Fibroblast of skin of back (primary cell): Measurements from ENCODE around the gene PIGM. TPM values are rescaled to one million over a fixed set of nuclear protein-coding genes. Genes with fewer than 3 reads are reported as not detected.

ENCODE experiments used
- DNase-seq: peaks from one replicate; pipeline ENCODE4 v3.0.0-alpha.2; 2013
- polyA plus RNA-seq, 2 experiments: library from polyadenylated mRNA; unstranded; fragments of 120-200 nt; gene quantifications; one replicate each; pipeline ENCODE4 v1.2.1, GENCODE V29; 2013; ENCODE audit not compliant: insufficient read length in 2 of 2

The PIGM gene
- polyA plus RNA-seq (2013, experiment 1 of 2; ENCODE audit: insufficient read length) = 5.3 TPM
- 4.5 TPM for polyA plus RNA-seq (2013, experiment 2 of 2; ENCODE audit: insufficient read length)

DNA sequence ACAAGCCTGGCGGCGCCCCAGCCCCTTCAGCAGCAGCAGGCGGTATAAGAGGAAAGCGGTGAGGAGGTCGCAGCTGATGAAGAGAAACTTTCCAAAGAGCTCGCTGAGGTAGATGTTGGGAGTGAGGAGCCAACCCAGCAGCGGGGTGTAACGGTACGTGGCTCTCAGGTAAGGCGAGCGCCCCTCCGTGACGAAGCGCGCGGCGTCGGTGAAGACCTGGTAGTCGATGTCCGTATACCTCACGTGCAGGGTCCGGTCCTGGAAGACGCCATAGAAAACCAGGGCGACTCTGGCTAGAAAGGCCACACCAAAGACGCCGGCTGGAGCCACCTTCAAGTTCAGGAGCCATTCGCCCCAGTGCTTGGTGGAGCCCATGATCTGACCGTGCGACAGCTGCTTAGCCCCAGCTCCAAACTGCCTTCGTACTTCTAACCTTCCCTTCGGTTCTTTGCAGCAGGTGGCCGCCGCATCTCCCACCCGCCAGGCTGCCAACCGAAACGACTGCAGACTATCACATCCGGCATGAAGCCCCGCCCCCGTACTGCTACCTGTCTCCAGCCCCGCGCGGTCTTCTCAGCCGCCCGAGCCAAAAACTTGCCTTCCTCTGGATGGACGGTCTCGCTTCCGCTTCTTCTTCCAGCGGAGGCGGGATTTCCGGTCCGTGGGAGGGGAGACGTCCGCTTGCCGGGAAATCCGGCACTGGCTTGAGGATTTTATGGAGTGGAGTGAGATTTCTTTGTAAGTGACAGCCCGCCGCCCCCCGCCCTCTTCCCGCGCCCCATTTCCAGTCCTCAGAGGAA, at the start of gene PIGM:
TSS of gene PIGM (minus strand) at position 626 of the 800 bp plus-strand sequence. CDS start at position 375, 251 bp downstream.
- DNase-seq = peak; percentile 92

DNA sequence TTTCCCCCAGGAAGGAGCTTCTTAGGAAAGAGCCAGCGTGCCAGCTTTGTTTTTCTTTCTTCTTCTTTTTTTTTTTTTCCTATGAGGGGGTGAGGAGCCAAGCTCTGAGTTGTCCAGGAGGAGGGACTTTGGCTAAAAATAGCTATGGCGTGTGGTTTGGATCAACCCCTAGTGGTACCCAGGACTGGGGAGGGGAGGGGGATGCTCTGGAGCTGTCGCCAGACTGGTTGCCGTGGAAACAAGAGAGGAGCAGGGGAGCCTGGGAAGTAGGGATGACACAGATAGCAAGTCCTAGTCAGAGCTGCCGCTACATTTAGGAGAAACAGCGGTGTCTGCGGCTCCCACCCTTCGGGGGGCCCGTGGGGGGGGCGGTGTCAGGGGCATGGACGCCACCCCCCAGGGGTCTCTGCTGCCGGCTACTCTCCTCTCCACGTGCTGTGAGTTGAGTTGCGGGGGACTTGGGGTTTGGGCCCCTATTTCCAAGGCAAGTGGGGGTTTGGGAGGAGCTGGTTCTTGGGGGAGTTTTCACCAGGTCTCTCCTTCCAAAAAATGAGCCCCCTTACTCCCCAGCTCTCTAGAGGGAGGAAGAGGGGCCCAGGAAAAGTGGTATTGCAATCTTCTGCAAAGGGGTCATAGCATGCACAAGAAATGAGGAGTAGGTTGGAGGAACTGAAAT, 49.6 kb upstream of the PIGM start, which contains the start of gene KCNJ9:
TSS of gene KCNJ9 (plus strand) at position 278 of the 676 bp plus-strand sequence. CDS start 2,493 bp downstream, outside the sequence.
- DNase-seq = peak; percentile 82

DNA sequence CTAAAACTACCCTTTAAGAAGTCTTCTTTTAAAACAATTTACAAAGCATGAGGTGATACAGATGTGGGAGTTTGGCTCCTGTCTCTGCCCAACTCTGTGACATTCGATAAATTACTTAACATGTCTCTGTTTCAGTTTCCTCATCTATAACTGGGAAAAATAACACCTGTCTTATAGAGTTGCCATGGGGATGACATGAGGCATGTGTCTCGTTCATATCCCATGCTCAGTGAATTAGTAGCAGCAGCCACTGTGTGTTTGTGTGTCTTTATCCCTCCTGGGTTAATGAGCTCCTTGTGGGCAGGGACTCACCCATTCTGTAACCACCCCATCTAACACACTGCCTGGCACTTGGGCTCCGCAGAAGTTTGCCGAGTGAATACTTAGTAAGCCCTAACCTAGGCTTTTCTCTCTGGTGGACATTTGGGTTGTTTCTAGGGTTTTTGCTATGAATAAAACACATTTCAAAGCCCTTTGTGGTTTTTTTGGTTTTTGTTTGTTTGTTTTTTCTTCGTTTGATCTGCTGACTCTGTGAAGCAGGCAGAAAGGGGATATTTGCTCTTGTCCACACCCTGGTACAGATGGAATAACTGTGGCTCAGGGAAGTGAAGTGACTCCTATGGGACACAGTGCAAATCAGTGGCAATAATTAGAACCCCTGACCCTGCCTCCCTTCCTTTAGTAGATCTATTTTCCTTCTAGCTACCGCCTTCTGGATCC, 48.8 kb upstream of the PIGM start:
- DNase-seq = no peak

DNA sequence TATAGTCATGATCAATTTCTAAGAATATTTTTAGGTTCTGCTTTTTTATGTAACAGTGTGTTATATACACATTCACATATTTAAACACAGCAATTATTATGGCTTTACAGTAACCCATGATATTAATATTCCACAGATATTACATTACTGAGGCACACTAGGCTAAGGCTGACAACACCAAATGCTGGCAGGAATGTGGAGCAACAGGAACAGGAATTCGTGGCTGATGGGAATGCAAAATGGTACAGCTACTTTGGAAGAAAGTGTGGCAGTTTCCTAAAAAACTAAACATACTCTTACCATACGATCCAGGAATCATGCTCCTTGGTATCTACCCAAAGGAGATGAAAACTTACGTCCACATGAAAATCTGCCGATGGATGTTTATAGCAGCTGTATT, 47.7 kb upstream of the PIGM start:
- no peak for DNase-seq

DNA sequence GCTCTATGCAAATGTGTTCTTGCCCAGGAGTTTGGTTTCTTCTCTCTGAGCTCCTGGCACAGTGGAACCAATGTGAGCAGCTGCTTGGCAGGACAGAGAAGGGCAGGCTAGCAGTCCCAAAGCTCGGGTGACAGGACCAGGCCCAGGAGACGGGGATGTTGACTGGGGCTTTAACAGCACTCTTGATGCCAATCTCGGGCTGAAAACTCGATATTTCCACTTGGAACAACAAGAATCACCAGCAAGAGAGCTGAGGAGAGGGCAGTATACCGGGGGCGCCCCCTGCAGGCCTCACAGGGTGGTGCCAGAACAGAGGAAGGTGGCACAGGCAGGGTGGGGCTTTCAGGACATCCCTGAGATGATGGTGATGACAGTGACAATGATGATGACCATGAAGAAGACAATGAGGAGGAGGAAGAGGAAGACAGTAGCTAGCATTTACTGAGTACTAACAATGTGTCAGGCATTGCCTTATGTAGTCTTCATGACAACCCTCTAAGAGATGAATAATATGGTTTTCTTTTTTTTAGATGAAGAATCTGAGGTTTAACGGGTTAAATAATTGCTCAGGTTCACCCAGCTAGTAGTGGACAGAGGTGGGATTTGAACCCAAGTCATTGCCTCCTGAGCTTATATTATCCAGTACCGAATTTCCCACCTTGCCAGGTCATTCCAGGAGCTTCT, 46.9 kb upstream of the PIGM start:
- DNase-seq = peak; percentile 20

DNA sequence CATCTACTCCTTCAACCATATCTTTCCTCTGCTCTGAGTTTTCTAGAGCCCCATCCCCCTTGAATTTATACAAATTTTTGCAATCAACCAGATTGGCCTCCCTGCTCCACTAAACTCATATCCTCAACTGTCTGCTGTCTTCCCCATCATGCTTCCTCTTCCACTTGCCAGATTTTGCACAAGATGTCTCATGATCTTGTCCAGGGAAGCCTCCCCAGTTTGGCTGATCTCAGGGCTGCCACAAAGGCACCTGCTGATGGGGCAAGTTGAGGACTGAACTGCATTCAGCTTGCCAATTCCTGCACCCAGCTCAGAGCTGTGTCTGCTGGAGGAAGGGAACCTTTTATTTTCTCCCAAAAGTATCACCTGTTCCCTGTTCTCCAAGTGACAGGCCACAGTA, 45.7 kb upstream of the PIGM start:
- no peak for DNase-seq

DNA sequence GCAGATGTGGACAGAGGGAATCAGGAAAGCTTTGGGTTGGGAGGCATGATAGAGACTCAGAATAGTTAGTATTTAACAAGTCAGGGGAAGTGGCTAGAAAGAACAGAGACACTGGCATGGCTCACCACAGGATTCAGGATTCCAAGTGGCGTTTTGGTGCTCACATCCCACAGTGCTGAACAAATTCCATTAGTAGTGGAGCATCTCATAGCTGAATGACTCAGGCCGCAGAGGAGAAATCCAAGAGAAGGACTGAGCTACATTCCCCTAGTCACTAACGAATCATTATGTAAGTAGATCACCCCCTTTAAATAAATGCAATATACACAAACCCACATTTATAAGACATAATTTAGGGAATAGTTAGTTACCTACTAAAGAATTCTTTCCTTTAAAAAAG, 44.5 kb upstream of the PIGM start:
- DNase-seq = peak; percentile 49

DNA sequence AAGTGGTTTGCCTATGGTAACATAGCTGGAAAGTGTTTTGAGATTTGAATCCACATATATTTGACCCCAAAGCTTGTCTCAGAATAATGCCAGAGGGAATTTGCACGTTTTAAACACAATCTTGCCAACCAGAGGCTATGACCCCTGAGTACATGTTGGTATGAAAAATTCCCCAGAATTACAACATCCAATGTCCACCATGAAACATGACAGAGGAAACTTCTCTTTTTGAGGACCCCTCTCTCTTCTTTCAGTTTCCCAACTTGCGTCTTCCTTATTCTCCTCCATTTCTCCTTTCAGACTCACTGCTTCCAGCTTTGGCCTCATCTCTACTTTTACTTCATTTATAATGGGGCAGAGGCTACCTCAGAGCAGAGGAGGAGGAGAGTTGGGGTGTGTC, 44.0 kb upstream of the PIGM start:
- DNase-seq = no peak

DNA sequence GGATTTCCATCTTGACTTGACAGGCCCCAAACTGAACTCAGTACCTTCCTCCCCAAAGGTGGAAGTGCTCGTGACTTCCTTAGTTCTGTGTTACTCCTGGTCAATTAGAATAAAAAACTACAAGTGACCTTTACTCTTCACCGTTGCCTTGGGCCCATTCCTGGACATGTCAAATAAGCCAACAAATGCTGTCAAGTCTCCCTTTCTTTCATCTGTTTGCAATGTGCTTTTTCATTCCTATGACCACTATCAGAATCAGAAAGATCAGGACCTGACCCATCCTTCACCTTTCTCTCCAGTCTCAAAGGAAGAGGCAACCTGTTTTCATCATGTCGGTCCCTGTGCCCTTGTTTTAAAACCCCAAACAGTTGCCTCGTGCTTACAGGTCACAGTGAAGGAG, 43.1 kb upstream of the PIGM start:
- no peak for DNase-seq

DNA sequence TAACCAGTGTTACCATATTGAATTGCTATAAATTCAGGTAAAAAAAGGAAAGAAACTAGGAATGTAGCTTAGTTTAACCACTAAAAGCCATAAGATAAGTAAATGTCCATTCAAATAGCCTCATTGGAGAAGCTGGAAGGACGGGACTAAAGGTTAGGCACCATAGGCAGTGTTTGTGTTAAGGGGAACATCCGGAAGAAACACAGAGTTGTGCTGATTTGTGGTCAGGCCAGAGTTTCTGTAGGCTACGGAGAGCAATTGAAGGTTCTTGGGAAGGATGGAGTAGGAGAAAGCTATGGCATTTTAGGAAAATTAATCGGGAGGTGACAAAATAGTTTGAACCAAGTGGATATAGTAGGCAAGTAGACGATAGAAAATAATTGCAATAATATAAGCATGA, 39.5 kb upstream of the PIGM start:
- no peak for DNase-seq

DNA sequence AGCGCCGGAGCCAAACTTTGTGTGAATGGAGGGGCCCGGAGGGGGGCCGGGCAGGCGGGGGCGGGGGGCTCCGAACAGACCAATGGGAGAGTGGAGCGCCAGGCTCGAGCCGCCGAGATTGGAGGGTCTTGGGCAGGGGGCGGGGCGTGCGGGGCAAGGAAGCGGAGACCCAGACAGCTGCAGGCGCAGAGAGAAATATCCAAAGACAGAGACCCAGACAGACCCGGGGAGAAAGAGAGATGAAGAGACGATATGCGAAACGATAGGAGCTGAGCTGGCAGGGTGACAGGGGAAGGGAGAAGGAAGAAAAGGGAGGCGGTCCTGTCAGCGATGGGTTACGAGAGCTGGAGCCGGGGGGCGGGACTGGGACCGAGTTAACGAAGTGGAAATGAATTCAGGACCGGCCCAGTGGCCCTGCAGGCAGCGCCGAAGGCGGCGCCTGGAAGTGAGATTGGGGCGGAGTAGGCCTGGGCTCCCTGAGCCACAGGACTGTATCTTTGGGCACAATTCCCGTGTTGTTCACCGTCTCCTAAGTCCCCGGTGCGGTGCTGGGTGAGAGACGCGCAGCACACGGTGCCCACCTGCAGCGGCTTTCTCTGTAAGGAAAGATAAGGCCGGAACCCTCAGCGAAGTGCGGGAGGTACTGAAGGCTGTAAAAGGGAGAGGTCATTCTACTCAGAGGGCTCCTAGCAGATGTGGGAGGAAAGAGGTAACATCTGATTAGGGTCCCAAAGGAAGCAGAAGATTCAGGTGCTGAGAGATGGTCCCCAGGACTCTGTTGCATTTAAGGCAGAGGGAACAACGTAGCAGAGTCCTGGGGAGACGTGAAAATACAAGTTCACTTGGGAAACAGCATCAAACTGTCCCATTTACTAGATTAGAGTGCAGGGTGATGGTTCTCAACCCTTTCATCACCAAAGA, 38.7 kb upstream of the PIGM start:
- DNase-seq = peak; percentile 68

DNA sequence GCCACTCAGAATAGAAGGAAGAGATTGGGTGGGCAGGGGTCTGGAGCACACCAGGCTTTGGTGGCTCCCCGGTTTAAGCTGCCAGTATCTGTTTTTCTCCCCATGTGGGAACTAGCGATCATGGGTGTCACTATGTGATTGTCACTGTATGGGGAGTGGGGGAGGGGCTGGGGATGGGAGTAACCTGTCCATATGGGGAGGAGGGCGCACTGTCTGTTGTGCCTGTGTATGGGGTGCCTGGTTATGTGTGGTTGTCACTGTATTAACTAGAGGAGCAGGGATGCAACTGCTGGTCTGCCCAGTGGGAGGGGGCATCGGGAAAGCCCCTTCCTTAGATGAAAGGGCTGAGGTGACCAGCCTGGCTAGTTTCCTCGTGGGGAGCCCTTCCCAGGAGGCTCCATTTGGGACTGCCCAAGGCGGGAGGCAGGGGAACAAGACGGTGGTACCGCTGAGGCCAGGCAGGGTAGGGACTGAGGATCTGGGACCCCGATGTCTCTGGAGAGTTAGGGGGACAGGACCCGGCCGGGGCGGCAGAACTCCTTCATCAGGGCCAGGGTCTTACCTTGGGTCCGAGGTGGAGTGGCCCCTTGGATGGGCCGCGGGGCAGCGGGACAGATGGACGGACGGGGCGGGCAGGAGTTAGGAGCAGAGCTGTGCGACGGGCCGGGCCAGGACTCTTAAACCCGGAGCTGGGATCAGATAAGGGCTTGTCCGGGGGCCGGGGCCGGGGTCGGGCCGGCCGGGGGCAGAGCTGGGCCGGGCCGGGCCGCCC, 37.9 kb upstream of the PIGM start, which contains the start of gene KCNJ10:
TSS of gene KCNJ10 (minus strand) at position 701 of the 772 bp plus-strand sequence. CDS start 27,628 bp downstream, outside the sequence.
- no peak for DNase-seq

DNA sequence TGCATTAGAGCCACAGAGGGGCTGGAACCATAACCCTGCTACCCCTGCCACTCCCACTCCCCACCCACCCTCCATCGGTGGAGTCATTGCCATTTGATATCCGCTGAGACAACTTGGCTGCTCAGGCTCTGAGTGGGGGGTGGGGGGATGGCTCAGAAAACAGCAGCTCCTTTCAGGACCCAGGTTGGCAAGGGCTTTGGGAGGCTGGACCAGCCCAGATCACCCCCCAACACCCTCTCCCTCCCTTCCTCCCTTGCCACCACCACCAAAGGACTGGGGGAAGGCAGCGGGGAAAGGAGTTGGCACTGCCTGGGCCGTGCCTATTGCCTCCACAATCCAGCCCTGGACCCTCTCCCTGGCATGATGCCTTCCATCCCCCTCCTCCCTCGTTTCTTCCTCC, 36.4 kb upstream of the PIGM start:
- DNase-seq = no peak

DNA sequence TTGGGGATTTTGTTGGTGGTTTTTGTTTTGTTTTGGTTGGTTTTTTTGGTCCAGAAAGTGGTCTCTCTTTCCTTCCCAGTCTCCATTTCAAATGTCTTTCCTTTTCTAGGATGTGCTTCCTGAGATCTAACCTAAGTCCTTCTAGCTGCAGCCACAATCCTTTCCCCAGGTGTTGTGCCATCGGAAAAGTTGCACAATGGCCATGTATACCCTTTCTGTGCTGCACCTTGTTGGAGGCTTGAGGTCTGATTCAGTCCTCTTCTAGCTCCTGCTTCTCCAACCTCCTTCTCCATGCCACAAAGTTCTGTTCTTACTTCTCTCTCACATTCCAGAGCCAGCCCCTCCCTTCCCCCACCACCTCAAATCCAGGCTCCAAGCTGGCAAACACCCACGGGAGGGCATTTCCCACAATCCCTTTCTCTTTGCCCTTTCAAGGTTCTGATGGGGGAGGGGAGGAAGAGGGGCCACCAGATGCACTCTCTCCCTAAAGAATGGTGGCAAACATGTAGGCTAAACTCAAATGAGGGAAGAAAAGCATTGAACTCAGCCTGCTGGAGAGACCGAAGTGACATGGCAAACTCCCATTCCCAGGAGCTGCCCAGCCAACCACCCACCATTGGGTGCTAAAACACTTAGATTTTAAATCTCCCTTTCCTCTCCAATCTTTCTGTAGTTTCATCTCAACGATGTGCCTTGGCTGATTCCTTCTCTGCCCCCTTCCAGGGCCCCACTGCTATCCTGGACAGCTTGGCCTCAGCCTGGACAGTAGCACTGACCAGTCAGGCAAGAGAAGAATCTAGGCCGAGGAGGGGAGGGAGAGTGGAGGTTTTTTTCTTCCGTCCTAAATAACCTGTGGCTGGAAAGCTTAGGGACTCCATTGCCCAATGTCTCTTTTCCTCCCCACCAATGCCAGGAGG, 35.3 kb upstream of the PIGM start:
- no peak for DNase-seq

DNA sequence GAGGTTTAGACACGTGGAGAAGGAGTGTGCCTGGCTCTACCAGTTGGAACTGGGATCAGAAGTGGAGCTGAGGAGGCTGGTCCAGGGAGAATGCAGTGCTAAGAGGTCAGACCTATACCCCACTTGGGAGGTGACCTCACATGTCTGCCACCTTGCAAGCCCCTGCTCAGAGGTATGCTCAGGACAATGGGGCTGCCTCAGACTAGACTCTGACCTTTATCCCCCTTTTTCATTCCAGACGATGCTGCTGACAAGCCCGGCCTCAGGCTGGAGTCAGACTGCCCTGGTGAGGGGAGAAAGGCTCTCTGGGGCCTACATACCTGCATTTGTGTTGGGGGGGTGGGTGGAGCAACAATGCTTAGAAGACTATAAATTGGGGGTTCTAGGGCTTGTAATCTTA, 33.0 kb upstream of the PIGM start:
- no peak for DNase-seq

DNA sequence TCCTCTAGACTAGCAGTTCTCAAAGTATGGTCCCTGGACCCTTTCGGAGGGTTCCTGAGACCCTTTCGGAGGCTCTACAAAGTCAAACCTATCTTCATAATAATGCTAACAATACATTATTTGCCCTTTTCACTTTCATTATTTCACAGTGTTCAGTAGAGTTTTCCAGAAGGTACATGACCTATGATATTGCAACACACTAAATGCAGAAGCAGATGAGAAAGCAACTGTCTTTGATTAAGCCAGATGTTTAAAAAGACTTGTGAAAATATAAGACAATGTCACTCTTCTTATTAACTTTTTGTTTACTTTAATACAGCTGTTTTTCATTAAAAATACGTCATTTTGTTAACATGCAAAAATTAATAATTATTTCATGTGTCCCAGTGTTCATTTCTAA, 32.4 kb upstream of the PIGM start:
- DNase-seq = no peak

DNA sequence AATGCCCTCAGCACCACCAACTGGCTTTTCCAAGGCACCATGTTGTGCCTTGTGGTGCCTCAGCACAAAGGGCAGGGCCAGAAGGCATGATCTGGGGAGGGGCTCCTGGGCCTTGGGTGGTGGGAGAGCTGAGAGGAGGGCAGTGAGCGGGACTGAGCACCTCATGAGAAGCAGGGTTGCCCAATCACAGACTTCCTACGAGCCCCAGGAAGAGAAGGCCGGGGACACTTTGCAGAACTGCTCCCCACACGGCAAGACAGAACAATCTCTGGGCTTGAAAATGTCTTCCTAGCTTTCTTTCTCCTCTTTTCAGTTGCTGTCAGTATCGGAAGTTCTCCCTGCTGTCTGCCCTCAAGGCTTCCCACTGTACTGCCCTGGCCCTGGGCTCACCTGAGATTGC, 31.4 kb upstream of the PIGM start:
- DNase-seq = no peak

DNA sequence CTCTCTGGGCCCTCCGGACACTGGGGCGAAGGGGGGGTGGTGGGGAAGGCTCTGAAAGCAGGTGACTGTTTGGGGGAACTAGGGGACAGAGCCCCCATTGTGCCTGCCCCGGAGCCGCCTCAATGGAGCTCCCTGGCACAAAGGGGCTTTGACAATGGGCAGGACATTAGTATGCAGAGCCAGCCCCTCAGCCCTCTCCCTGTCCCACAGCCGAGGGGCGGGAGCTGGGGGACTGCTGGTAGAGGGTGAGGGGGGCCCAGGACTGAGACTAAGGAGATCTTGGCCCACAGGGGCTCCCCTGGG, 30.4 kb upstream of the PIGM start:
- DNase-seq = no peak

DNA sequence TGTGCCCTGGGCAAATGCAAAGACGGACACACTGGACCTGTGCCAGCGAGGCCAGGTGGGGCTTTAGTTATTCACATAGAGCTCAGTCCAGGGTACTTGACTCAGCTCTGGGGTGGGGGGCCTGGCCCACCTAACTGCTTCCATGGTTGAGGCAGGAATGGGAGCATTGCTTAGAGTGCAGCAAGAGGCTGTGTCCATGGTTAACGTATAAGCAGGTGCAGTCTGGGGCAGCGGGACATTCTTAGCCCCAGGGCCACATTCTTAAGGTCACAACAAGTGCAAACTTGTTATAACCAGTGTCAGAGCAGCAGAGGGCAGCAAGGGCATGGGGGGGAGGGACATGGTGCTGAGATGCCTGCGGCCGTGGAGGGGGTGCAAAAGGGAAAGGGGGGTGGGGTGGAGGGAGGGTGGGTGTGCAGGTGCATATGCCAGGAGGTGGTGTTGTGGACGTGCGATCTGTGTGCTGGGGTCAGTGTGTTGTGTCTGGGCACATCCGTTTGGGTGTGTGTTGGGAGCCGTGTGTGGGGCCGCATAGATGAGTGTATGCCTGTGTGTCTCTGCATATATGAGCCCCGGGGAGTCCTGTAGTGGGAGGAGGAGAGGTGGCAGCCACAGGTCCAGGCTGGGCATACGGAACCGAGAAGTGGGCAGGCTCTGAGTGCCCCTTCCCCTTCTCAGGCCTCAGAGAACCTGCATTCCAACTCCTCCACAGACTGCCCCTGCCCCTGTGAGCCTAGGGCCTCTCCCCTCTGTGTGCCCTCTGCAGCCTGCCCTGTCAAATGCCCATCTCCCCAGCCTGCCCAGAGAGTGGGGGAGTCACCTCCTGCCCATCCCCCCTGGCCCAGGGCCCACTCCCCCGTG, 29.8 kb upstream of the PIGM start:
- DNase-seq = no peak
